Activated CD8-positive, alpha-beta memory T cell treated with anti-CD3 and anti-CD28 coated beads, Interleukin-2, amount 50 U/mL, for 48 hours (primary cell): Measurements from ENCODE around the gene HSPE1.
A peak's percentile ranks its signal among the peaks of the same experiment; 100 is the strongest.
"Not testable (repeated sequence)": the region's sequence is repeated elsewhere in the genome, so short reads cannot be mapped to it uniquely, and the experiment has no call there.

Experiments used
- DNase-seq: peaks from one replicate; pipeline ENCODE4 v3.0.0-alpha.2; 2020

Gene HSPE1

DNA sequence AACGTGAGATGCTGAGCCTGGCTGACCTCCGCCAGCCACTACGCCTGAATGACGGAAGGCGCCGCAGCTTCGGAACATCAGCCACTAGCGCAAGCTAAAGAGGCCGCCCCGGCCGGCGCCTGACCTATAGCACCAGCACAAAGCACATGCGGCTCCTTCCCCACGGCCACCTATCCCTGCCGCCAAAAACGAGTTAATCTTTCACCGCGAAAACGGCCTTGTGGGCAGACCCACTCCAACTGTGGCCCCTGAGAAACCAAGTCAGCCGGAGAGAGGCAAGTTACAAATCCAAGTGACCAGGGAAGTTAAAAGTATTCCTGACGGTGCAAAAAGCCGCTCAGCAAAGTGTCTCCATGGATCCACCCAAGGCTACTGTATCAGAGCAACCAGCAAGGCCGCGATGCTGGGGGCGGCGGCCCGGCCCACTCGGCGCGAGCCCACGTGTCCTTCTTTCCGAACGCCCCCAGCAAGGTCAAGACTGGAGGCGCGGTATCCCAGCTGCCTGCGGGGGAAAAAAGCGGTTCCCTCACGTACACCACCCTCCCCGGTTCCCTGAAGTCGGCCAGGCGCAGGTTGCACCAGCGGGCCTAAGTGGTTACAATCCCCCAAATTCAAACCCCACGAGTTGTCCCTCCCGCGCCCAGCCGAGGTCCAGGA, 1.1 kb upstream of the HSPE1 start:
- DNase-seq = peak; percentile 81

DNA sequence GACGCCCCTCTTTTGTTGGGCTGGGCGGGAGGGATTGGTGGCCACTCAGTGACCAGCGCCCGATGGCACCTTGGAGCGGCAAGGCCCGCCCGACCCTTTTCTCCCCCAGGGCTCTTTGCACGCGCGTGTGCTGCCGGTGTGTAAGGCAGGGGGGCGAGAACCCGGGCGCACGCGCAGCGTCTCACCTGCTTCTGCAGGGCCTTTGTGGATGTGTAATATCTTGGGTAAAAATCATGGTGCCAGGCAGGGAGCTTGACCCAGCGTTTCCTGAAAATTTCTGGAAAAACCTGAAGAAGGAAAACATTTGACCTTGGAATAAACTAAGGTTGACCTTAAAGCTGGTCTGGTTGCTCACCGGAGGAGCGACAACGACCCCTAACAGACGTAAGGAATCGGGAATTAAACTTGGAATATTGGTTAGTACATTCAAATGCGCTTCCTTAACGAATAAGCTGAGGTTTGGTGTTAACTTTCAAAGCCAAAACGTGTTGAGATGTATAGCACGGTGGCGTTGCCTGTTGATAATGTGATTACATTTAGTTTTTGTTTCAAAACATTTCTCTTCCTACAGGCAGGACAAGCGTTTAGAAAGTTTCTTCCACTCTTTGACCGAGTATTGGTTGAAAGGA, 438 bp downstream of the HSPE1 start:
- DNase-seq = no peak

- no peak for DNase-seq
Observed at GRCh38 chr2:197502201-197502600, 2.0 kb downstream of the HSPE1 start.

GRCh38 chr2:197502685-197503084, 2.5 kb downstream of the HSPE1 start:
- no peak for DNase-seq

DNA sequence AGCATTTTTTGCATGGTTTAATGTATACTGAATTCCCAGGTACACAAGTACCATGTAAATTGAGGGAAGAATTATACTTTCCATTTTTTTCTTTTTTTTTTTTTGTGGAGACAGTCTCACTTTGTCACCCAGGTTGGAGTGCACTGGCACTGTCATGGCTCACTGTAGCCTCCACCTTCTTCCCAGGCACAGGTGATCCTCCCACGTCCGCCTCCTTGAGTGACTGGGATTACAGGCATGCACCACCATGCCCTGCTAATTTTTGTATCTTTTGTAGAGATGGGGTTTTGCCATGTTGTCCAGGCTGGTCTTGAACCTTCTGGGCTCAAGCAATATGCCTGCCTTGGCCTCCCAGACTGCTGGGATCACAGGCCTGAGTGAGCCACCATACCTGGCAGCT, 3.8 kb downstream of the HSPE1 start:
- no peak for DNase-seq

DNA sequence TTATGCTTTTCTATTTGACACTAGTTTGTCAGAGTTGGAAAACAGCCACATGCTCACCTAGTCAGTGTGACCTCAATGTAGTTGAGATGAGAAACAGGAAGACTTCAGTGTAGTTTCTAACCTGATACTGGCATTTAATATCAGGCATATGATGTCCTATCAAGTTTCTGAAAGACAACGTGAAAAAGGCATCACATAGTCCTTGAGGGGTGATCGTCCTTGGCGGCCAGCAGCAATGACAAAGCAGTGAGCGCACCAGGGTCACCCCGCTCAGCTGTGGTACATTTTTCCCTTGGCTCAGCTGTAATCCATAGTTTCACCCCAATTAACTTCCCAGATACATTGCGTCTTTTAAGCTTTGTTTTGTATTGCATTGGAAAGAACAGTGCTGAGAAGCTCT, 4.3 kb downstream of the HSPE1 start:
- DNase-seq = no peak

DNA sequence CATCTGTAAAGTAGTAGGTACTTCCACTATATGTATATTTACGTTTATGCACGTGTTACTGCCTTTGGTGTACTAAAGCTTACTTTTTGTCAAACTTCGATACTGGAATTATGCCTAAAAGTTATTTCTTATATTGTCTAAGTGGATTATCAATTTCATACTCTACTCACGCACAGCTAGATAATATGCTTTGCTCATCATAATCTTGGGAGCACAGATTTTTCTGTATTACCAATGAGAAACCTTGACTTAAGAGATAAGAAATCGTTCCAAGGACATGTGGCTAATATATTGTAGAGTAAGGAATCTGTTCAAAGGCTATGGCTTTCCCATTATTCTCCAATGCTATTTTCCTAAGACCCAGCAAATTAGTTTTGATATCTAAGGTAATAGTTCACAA, 6.5 kb downstream of the HSPE1 start:
- DNase-seq = no peak

DNA sequence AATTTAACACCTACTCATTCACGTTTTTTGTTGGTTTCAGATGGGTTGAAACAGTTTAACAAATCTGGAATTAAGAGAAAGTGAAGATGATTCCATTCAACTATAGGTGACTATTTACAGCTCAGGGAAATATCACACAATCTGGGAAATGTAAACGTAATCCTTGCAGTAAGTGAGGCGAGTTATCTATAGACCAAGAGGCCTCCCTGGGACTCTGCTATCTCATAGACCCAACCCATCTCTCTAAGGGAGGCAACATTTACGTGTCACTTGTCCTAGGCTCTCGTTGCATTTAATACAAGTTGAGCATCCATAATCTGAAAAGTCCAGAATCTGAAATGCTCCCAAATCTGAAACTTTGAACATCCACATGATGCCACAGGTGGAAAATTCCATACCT, 13.7 kb downstream of the HSPE1 start:
- DNase-seq = no peak

GRCh38 chr2:197514754-197515153, 14.6 kb downstream of the HSPE1 start:
- DNase-seq = no peak

GRCh38 chr2:197515315-197515738, 15.1 kb downstream of the HSPE1 start:
- DNase-seq = no peak

DNA sequence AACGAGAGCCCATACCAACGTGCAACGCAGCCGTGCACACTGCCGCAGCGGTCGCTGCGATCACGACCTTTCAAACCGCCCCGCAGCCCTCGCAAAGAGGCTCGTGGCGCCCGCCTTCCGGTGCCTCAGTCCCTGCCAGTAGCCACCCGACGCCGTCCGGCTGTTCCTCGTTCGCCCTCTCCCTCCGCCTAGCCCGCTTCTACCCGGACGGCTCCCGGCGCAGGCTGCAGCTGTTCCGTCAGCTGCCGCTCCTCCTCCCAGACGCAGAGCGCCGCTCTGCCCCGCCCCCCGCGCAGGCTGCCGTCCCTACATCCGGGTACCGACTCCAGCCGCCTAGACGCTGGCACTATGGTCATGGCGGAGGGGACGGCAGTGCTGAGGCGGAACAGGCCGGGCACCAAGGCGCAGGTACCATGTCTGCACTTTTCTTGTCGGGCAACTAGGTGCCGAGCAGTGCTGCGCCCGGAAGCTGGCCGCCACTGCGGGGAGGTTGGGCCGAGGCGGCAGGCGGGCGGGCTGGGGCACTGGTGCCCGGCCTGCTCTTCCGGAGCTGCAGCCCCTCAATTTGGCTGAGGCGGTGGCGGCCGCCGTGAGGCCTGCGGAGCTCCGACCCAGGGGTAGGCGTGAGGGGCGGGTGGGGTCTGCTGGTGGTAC, 15.7 kb downstream of the HSPE1 start, which contains the start of gene MOB4:
Gene MOB4, plus strand, starts transcription at position 328 of the 654 bp plus-strand sequence. Its CDS starts 21 bp downstream, at position 349.
- DNase-seq = peak; percentile 97

DNA sequence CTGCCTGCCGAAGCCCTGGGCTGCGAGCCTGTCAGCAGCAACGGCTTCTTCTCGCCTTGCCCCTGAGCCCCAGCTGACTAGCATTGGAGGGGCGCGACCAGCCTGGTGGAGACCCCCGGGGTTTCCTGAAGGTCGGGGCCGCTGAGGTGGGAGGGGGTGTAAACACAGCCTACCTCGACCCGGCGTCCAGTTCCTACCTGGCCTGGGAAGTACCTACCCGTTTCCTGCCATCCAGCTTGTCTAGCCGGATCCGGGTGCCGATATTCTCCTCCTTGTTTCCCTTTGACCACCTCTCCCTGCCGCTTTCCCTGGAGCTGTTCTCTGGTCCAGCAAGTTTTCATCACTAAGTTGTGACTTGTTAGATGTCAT, 16.2 kb downstream of the HSPE1 start:
- peak; percentile 65 for DNase-seq

DNA sequence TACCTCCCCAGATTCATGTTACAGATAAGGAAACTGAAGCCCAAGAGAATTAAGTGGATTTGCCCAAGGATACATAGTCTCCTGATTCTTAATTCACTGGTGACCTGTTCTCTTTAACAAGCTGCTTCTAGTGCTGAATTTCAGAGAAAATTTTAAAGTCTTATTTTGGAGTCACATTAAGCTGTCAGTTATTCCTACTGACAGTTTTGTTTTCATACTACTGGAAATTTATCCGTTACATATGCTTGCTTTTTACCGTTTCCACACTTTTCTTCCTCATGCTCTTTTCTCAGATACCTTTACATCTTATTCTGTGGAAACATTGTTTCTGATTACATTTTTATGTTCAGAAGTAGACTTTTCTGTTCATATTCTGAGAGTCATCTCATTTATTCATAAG, 17.0 kb downstream of the HSPE1 start:
- DNase-seq = no peak

DNA sequence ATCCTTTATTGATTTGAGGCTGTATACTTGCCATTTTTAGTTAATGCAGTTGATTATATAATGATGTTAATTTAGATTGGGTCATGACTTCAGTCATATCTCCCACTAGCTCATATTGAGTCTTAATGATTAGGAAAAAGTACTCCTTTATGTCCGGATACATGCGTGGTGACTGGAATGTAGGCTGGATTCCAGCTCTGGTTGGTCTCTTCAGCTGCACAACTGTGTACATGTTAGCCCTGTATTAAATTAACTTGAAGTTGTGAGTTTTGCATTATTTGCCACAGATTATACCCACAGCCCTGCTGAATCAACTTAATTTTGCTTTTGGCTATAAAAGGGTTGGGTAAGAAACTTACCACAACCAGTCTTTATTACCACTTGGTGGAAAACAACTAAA, 38.2 kb downstream of the HSPE1 start:
- no peak for DNase-seq

- DNase-seq = no peak
Observed at GRCh38 chr2:197539734-197540133, 39.6 kb downstream of the HSPE1 start.

GRCh38 chr2:197543206-197543605, 43.0 kb downstream of the HSPE1 start:
- no peak for DNase-seq

DNA sequence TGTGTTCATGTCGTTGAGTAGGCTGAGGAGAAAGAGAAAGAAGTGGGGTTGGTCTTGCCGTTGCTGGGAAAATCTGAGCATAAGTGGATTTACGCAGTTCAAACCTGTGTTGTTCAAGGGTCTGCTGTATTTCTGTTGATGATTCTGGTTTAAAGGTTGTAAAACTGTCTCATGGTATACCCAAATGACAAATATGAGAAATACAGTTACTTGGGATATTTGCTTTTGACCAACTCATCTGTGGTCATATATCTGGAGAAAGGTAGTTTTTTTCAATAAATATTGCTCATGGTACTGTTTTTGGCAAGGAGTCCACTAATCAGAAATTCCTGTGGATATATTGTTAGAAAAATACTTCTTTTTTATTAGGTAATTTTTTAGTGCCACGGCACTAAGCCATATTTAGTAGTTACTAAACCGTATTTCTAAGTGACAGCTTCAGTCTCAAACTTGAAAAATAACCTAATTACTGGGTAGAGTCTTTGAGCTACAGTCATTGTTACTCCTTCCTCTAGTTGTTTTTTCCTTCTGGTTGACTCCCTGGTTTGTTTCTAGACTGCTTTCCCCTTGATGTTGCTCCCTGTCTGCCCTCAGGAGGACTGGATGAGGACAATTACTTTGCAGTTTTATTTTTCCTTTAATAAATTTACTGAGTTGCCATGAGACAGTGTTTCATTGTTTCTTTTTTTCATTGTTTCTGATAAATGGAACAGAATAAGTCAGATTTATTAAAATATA, 47.2 kb downstream of the HSPE1 start:
- no peak for DNase-seq

- DNase-seq = no peak
Observed at GRCh38 chr2:197548582-197548981, 48.4 kb downstream of the HSPE1 start.

- DNase-seq = not testable (repeated sequence)
Observed at GRCh38 chr2:197551260-197551659, 51.1 kb downstream of the HSPE1 start.
